ENCODE data around the gene WNT8A. TPM values are rescaled to one million over a fixed set of nuclear protein-coding genes. Genes with fewer than 3 reads are reported as not detected.
"Not testable (repeated sequence)": the region's sequence is repeated elsewhere in the genome, so short reads cannot be mapped to it uniquely, and the experiment has no call there.

WNT8A gene
- not detected in 2 replicates for total RNA-seq (2014; rRNA removed; shearing (Covaris generic); ENCODE audit: low replicate concordance)

- H3K9me3 ChIP-seq (ENCODE audit: low read length) = no peaks in the 10 kb centered on the region
- H3K9ac ChIP-seq (ENCODE audit: low read length) = no peak within 1 kb of the TSS
- no peak within 1 kb of the TSS for H3K4me2 ChIP-seq (ENCODE audit: low read depth, low read length, poor library complexity, severe bottlenecking)
- no peak within 1 kb of the TSS for H3K4me3 ChIP-seq (ENCODE audit: low read length)
- peaks cover 4% of the 10 kb centered on the region for H3K4me1 ChIP-seq (ENCODE audit: low read length)
- DNase-seq = no peak
- H3K27ac ChIP-seq (ENCODE audit: low read length) = no peak within 1 kb of the TSS
- no peaks in the 10 kb centered on the region for H4K20me1 ChIP-seq (ENCODE audit: insufficient read depth, low read depth, low read length)
- no peaks in the 10 kb centered on the region for H3K36me3 ChIP-seq (ENCODE audit: insufficient read depth, low read length)
- H2AFZ ChIP-seq (ENCODE audit: low read length) = no peak within 1 kb of the TSS
- H3K79me2 ChIP-seq (ENCODE audit: low read length) = no peaks in the 10 kb centered on the region
- no peaks in the 10 kb centered on the region for H3K27me3 ChIP-seq (ENCODE audit: low read length)
- no peaks in the 10 kb centered on the region for H3K9me2 ChIP-seq (replicated peaks; ENCODE audit: insufficient read depth, low read length)
Observed at GRCh38 chr5:138083702-138084101, at the start of gene WNT8A. TSS of gene WNT8A (plus strand) at chr5:138084033. CDS start at chr5:138084128, 95 bp downstream.

GRCh38 chr5:138035605-138036537 lies 48.0 kb upstream of the WNT8A start:
- Histone ChIP-seq H3K27ac (ENCODE audit: low read length) (peak overlapping the region; percentile 57; the same call in 1 of the 2 replicates), H2AFZ (ENCODE audit: low read length) (peak overlapping the region; percentile 89), H3K4me2 (ENCODE audit: low read depth, low read length, poor library complexity, severe bottlenecking) (peak overlapping the region; percentile 39), H3K36me3 (ENCODE audit: insufficient read depth, low read length) (no peaks in the 10 kb centered on the region), H3K9ac (ENCODE audit: low read length) (0 out of 2 replicates have a peak overlapping the region, but pooled peaks have one; percentile 29), H4K20me1 (ENCODE audit: insufficient read depth, low read depth, low read length) (peaks cover 12% of the 10 kb centered on the region; the same call in 1 of the 2 replicates), H3K79me2 (ENCODE audit: low read length) (peaks cover 17% of the 10 kb centered on the region), H3K9me3 (ENCODE audit: low read length) (no peaks in the 10 kb centered on the region), H3K9me2 (replicated peaks; ENCODE audit: insufficient read depth, low read length) (no peaks in the 10 kb centered on the region), H3K4me1 (ENCODE audit: low read length) (peaks cover 49% of the 10 kb centered on the region), H3K27me3 (ENCODE audit: low read length) (no peaks in the 10 kb centered on the region), H3K4me3 (ENCODE audit: low read length) (peak overlapping the region; percentile 8; the same call in 1 of the 2 replicates)
- DNase-seq = peak; percentile 92

- peak overlapping the region; percentile 32 for H3K9ac ChIP-seq (ENCODE audit: low read length)
- no peaks in the 10 kb centered on the region for H3K9me2 ChIP-seq (replicated peaks; ENCODE audit: insufficient read depth, low read length)
- H3K4me2 ChIP-seq (ENCODE audit: low read depth, low read length, poor library complexity, severe bottlenecking) = peak overlapping the region; percentile 64
- H4K20me1 ChIP-seq (ENCODE audit: insufficient read depth, low read depth, low read length) = no peaks in the 10 kb centered on the region
- no peaks in the 10 kb centered on the region for H3K36me3 ChIP-seq (ENCODE audit: insufficient read depth, low read length)
- peaks cover 3% of the 10 kb centered on the region for H3K79me2 ChIP-seq (ENCODE audit: low read length)
- no peaks in the 10 kb centered on the region for H3K9me3 ChIP-seq (ENCODE audit: low read length)
- H3K4me3 ChIP-seq (ENCODE audit: low read length) = peak overlapping the region; percentile 22; the same call in 1 of the 2 replicates
- H3K27me3 ChIP-seq (ENCODE audit: low read length) = no peaks in the 10 kb centered on the region
- DNase-seq = peak; percentile 77
- peaks cover 39% of the 10 kb centered on the region for H3K4me1 ChIP-seq (ENCODE audit: low read length)
- H2AFZ ChIP-seq (ENCODE audit: low read length) = peak overlapping the region; percentile 91
- peak overlapping the region; percentile 57 for H3K27ac ChIP-seq (ENCODE audit: low read length)
Observed at GRCh38 chr5:138037271-138037670, 46.6 kb upstream of the WNT8A start.

- peak overlapping the region; percentile 22; the same call in 1 of the 2 replicates for H3K4me3 ChIP-seq (ENCODE audit: low read length)
- no peaks in the 10 kb centered on the region for H3K9me3 ChIP-seq (ENCODE audit: low read length)
- peak overlapping the region; percentile 91 for H2AFZ ChIP-seq (ENCODE audit: low read length)
- peak overlapping the region; percentile 64 for H3K4me2 ChIP-seq (ENCODE audit: low read depth, low read length, poor library complexity, severe bottlenecking)
- peak overlapping the region; percentile 57 for H3K27ac ChIP-seq (ENCODE audit: low read length)
- H3K9me2 ChIP-seq (replicated peaks; ENCODE audit: insufficient read depth, low read length) = no peaks in the 10 kb centered on the region
- no peaks in the 10 kb centered on the region for H4K20me1 ChIP-seq (ENCODE audit: insufficient read depth, low read depth, low read length)
- no peaks in the 10 kb centered on the region for H3K36me3 ChIP-seq (ENCODE audit: insufficient read depth, low read length)
- H3K79me2 ChIP-seq (ENCODE audit: low read length) = no peaks in the 10 kb centered on the region
- H3K27me3 ChIP-seq (ENCODE audit: low read length) = no peaks in the 10 kb centered on the region
- peaks cover 39% of the 10 kb centered on the region for H3K4me1 ChIP-seq (ENCODE audit: low read length)
- peak overlapping the region; percentile 32 for H3K9ac ChIP-seq (ENCODE audit: low read length)
- DNase-seq = no peak
Observed at GRCh38 chr5:138037907-138038633, 45.8 kb upstream of the WNT8A start.

- Histone ChIP-seq H3K4me2 (ENCODE audit: low read depth, low read length, poor library complexity, severe bottlenecking) (no peak overlapping the region), H3K36me3 (ENCODE audit: insufficient read depth, low read length) (no peaks in the 10 kb centered on the region), H3K4me3 (ENCODE audit: low read length) (no peak overlapping the region), H4K20me1 (ENCODE audit: insufficient read depth, low read depth, low read length) (no peaks in the 10 kb centered on the region), H3K79me2 (ENCODE audit: low read length) (no peaks in the 10 kb centered on the region), H3K27me3 (ENCODE audit: low read length) (no peaks in the 10 kb centered on the region), H3K9me3 (ENCODE audit: low read length) (no peaks in the 10 kb centered on the region), H3K9me2 (replicated peaks; ENCODE audit: insufficient read depth, low read length) (no peaks in the 10 kb centered on the region), H3K4me1 (ENCODE audit: low read length) (peaks cover 33% of the 10 kb centered on the region), H3K27ac (ENCODE audit: low read length) (no peak overlapping the region), H3K9ac (ENCODE audit: low read length) (no peak overlapping the region), H2AFZ (ENCODE audit: low read length) (no peak overlapping the region)
- no peak for DNase-seq
Observed at GRCh38 chr5:138038826-138039225, 45.0 kb upstream of the WNT8A start.

- H4K20me1 ChIP-seq (ENCODE audit: insufficient read depth, low read depth, low read length); H3K79me2 ChIP-seq (ENCODE audit: low read length); H3K9ac ChIP-seq (ENCODE audit: low read length); DNase-seq; H3K4me2 ChIP-seq (ENCODE audit: low read depth, low read length, poor library complexity, severe bottlenecking); H3K27me3 ChIP-seq (ENCODE audit: low read length); H3K9me3 ChIP-seq (ENCODE audit: low read length); H3K4me3 ChIP-seq (ENCODE audit: low read length); H3K4me1 ChIP-seq (ENCODE audit: low read length); H3K27ac ChIP-seq (ENCODE audit: low read length); H3K36me3 ChIP-seq (ENCODE audit: insufficient read depth, low read length); H3K9me2 ChIP-seq (replicated peaks; ENCODE audit: insufficient read depth, low read length); H2AFZ ChIP-seq (ENCODE audit: low read length): not testable (repeated sequence)
Observed at GRCh38 chr5:138045283-138045682, 38.5 kb upstream of the WNT8A start.

- H3K27me3 ChIP-seq (ENCODE audit: low read length) = no peaks in the 10 kb centered on the region
- no peaks in the 10 kb centered on the region for H3K9me3 ChIP-seq (ENCODE audit: low read length)
- no peaks in the 10 kb centered on the region for H3K9me2 ChIP-seq (replicated peaks; ENCODE audit: insufficient read depth, low read length)
- H3K36me3 ChIP-seq (ENCODE audit: insufficient read depth, low read length) = no peaks in the 10 kb centered on the region
- H3K27ac ChIP-seq (ENCODE audit: low read length) = no peak overlapping the region
- H3K4me1 ChIP-seq (ENCODE audit: low read length) = no peaks in the 10 kb centered on the region
- no peaks in the 10 kb centered on the region for H4K20me1 ChIP-seq (ENCODE audit: insufficient read depth, low read depth, low read length)
- no peak overlapping the region for H3K9ac ChIP-seq (ENCODE audit: low read length)
- no peak overlapping the region for H2AFZ ChIP-seq (ENCODE audit: low read length)
- DNase-seq = no peak
- no peak overlapping the region for H3K4me2 ChIP-seq (ENCODE audit: low read depth, low read length, poor library complexity, severe bottlenecking)
- no peak overlapping the region for H3K4me3 ChIP-seq (ENCODE audit: low read length)
- H3K79me2 ChIP-seq (ENCODE audit: low read length) = no peaks in the 10 kb centered on the region
Observed at GRCh38 chr5:138051441-138052296, 32.2 kb upstream of the WNT8A start.
